ENCODE results near the gene SUB1. TPM values are rescaled to one million over a fixed set of nuclear protein-coding genes. Genes with fewer than 3 reads are reported as not detected.

Gene SUB1
- 80.1 and 141 TPM in 2 replicates for total RNA-seq

GRCh38 chr5:32585446-32586275 lies at the start of gene SUB1:
TSS of gene SUB1 (plus strand) at chr5:32585557. CDS start at chr5:32588513, 2,956 bp downstream.

Other genes starting within 250 kb of the SUB1 start
- gene ZFR, start 140.8 kb upstream of the SUB1 start, total RNA-seq: 38.8 and 47.9 TPM in 2 replicates
- gene NPR3, start 125.8 kb downstream of the SUB1 start, total RNA-seq: 19.3 and 19.9 TPM in 2 replicates

Measured in bronchus fibroblast of lung (primary cell).